HEK293T (cell line): ENCODE measurements around the gene SLC41A1.

Experiments
- CTCF ChIA-PET: fragments of 350-600 bp; formaldehyde crosslinking; extraction: SDS; loops from one replicate; lab custom pipeline; 2021; ENCODE audit warnings: antibody characterized with exemption, inconsistent platforms; lab: Yijun Ruan, JAX
- POLR2A ChIA-PET: fragments of 350-600 bp; formaldehyde crosslinking; extraction: SDS; loops from one replicate; lab custom pipeline; 2020; ENCODE audit warnings: antibody characterized with exemption, inconsistent platforms; lab: Yijun Ruan, JAX
- DNase-seq: peaks from one replicate; pipeline ENCODE4 v3.0.0; 2012; ENCODE audit warnings: mixed read lengths; ENCODE audit errors: extremely low spot score
- ARNT ChIP-seq: fragments of 450-650 bp; IDR thresholded peaks from 2 replicates; pipeline ENCODE4 v1.6.1; 2017; ENCODE audit warnings: mild to moderate bottlenecking
- BHLHE40 ChIP-seq: fragments of 450-650 bp; IDR thresholded peaks from 2 replicates; pipeline ENCODE4 v1.6.1; 2016; ENCODE audit warnings: mild to moderate bottlenecking, moderate library complexity, borderline replicate concordance
- CTBP1 ChIP-seq: fragments of 450-650 bp; IDR thresholded peaks from 2 replicates; pipeline ENCODE4 v1.6.1; 2016; ENCODE audit warnings: borderline replicate concordance
- ELF4 ChIP-seq: fragments of 450-650 bp; IDR thresholded peaks from 2 replicates; pipeline ENCODE4 v1.6.1; 2017; ENCODE audit warnings: antibody characterized with exemption
- FOXA1 ChIP-seq: fragments of 450-650 bp; IDR thresholded peaks from 2 replicates; pipeline ENCODE4 v1.6.1; 2016; ENCODE audit warnings: mild to moderate bottlenecking
- FOXK2 ChIP-seq: fragments of 450-650 bp; IDR thresholded peaks from 2 replicates; pipeline ENCODE4 v1.6.1; 2016; ENCODE audit warnings: mild to moderate bottlenecking
- FOXM1 ChIP-seq: fragments of 450-650 bp; IDR thresholded peaks from 2 replicates; pipeline ENCODE4 v1.6.1; 2017; ENCODE audit warnings: mild to moderate bottlenecking, borderline replicate concordance
- HDGF ChIP-seq: fragments of 450-650 bp; IDR thresholded peaks from 2 replicates; pipeline ENCODE4 v1.6.1; 2017; ENCODE audit warnings: antibody characterized with exemption, borderline replicate concordance
- L3MBTL2 ChIP-seq: fragments of 450-650 bp; conservative IDR thresholded peaks from 2 replicates; pipeline ENCODE4 v1.6.1; 2016; ENCODE audit warnings: mild to moderate bottlenecking
- LEF1 ChIP-seq: fragments of 450-650 bp; IDR thresholded peaks from 2 replicates; pipeline ENCODE4 v1.6.1; 2017; ENCODE audit warnings: mild to moderate bottlenecking, borderline replicate concordance
- NFRKB ChIP-seq: fragments of 450-650 bp; IDR thresholded peaks from 2 replicates; pipeline ENCODE4 v1.6.1; 2016; ENCODE audit warnings: mild to moderate bottlenecking, moderate library complexity
- SP1 ChIP-seq: fragments of 450-650 bp; IDR thresholded peaks from 2 replicates; pipeline ENCODE4 v1.6.1; 2017
- SUZ12 ChIP-seq: fragments of 450-650 bp; IDR thresholded peaks from 2 replicates; pipeline ENCODE4 v1.6.1; 2016; ENCODE audit warnings: mild to moderate bottlenecking
- TARDBP ChIP-seq: fragments of 450-650 bp; IDR thresholded peaks from 2 replicates; pipeline ENCODE4 v1.6.1; 2016
- ZNF384 ChIP-seq: fragments of 450-650 bp; IDR thresholded peaks from 2 replicates; pipeline ENCODE4 v1.6.1; 2016
- TF ChIP-seq, protein P1 (sequence below): fragments of 450-650 bp; IDR thresholded peaks from 2 replicates; pipeline ENCODE4 v1.6.1; 2016

SLC41A1 gene

GRCh38 chr1:205810448-205811157 lies 2.4 kb downstream of the SLC41A1 start:
- TF ChIP-seq NFRKB: no peak
- TF ChIP-seq TARDBP: no peak
- TF ChIP-seq FOXM1: no peak
- TF ChIP-seq ELF4: no peak
- TF ChIP-seq, protein P1, sequence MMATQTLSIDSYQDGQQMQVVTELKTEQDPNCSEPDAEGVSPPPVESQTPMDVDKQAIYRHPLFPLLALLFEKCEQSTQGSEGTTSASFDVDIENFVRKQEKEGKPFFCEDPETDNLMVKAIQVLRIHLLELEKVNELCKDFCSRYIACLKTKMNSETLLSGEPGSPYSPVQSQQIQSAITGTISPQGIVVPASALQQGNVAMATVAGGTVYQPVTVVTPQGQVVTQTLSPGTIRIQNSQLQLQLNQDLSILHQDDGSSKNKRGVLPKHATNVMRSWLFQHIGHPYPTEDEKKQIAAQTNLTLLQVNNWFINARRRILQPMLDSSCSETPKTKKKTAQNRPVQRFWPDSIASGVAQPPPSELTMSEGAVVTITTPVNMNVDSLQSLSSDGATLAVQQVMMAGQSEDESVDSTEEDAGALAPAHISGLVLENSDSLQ: no peak
- TF ChIP-seq SUZ12: no peak
- no peak for TF ChIP-seq ZNF384
- no peak for TF ChIP-seq CTBP1
- no peak for TF ChIP-seq L3MBTL2
- TF ChIP-seq BHLHE40: no peak
- DNase-seq: peak; percentile 65
- ChIA-PET POLR2A (interaction anchor here (1.0 to 1.6 kb wide), 3 partner anchors 41 to 61 kb away, joined by 3 read pairs; no protein-coding TSS in a partner anchor), CTCF (interaction anchor here (0.6 to 2.6 kb wide), 6 partner anchors 19 to 167 kb away, joined by 3 to 11 read pairs (median 4); no protein-coding TSS in a partner anchor)

DNA sequence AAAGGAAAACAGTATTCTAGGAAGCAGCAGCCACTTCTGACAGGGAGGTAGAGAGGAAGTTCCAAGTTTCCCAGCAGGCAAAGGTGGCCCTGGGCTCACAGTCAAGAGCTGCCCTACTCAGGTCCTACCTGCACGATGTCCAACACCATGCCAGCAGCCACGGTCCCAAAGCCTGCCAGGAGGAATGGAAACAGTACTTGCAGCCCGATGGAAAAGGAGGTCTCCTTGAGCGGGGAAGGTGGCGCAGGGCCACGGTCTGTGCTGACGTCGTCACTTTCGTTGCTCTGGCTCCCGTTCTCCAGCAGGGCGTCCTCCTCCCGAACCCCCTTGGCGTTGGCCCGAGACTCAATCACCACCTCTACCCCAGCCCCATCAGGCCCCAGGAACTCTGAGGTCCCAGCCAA lies 3.1 kb downstream of the SLC41A1 start:
- ChIA-PET POLR2A (interaction anchor here (1.4 kb wide), 1 partner anchor 42 kb away, joined by 3 read pairs; no protein-coding TSS in a partner anchor), CTCF (interaction anchor here (1.4 to 2.6 kb wide), 2 partner anchors 18 to 167 kb away, joined by 3 to 11 read pairs; no protein-coding TSS in a partner anchor)
- DNase-seq: no peak
- TF ChIP-seq TARDBP: no peak
- TF ChIP-seq L3MBTL2: no peak
- TF ChIP-seq FOXA1: no peak
- no peak for TF ChIP-seq LEF1
- no peak for TF ChIP-seq CTBP1
- no peak for TF ChIP-seq FOXK2
- no peak for TF ChIP-seq ELF4
- no peak for TF ChIP-seq BHLHE40
- TF ChIP-seq NFRKB: no peak
- no peak for TF ChIP-seq SP1
- no peak for TF ChIP-seq FOXM1
- no peak for TF ChIP-seq SUZ12
- TF ChIP-seq, protein P1: no peak
- no peak for TF ChIP-seq ARNT

DNA sequence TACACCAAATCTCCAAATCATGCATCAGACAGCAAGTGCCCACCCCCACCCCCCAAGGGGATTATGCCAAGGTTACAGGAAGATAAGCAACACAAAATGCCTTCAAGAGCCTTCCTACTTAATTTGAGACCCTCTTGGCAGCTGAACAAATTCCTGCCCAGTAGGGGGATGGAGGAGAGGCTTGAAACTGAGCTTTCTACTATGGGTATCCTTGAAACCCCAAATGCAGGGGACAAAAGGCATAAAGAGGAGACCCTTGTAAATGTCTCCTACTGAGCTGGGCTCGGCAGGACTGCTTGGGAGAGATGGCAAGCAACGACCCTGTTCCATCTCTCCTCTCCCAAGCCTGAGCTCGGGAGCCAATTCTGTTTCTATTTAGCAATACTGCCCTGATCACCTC lies 3.5 kb downstream of the SLC41A1 start:
- TF ChIP-seq SP1 (no peak), LEF1 (no peak), TARDBP (no peak), FOXA1 (no peak), ELF4 (no peak), ZNF384 (no peak)
- TF ChIP-seq, protein P1: no peak
- no peak for DNase-seq
- ChIA-PET CTCF (interaction anchor here (1.4 kb wide), 1 partner anchor 168 kb away, joined by 3 read pairs; no protein-coding TSS in a partner anchor), POLR2A (interaction anchor here (1.4 kb wide), 1 partner anchor 42 kb away, joined by 3 read pairs; no protein-coding TSS in a partner anchor)

- no peak for TF ChIP-seq ELF4
- TF ChIP-seq HDGF: no peak
- no peak for TF ChIP-seq NFRKB
- no peak for TF ChIP-seq L3MBTL2
- TF ChIP-seq LEF1: no peak
- TF ChIP-seq SP1: no peak
- no peak for TF ChIP-seq FOXM1
- DNase-seq: no peak
- ChIA-PET CTCF (interaction anchor here (1.2 to 1.7 kb wide), 3 partner anchors 13 to 172 kb away, joined by 3 to 11 read pairs (median 7); no protein-coding TSS in a partner anchor), POLR2A (no interaction called here)
Measured at GRCh38 chr1:205805082-205805711, 7.8 kb downstream of the SLC41A1 start.

- POLR2A ChIA-PET: no interaction called here
- CTCF ChIA-PET: interaction anchor here (1.2 to 1.7 kb wide), 3 partner anchors 12 to 172 kb away, joined by 3 to 11 read pairs (median 7); no protein-coding TSS in a partner anchor
- TF ChIP-seq L3MBTL2 (no peak), SP1 (no peak), FOXK2 (no peak), BHLHE40 (no peak), FOXM1 (no peak), LEF1 (no peak), HDGF (no peak), FOXA1 (no peak), NFRKB (no peak), TARDBP (no peak)
- no peak for DNase-seq
Measured at GRCh38 chr1:205804605-205805004, 8.4 kb downstream of the SLC41A1 start.

DNA sequence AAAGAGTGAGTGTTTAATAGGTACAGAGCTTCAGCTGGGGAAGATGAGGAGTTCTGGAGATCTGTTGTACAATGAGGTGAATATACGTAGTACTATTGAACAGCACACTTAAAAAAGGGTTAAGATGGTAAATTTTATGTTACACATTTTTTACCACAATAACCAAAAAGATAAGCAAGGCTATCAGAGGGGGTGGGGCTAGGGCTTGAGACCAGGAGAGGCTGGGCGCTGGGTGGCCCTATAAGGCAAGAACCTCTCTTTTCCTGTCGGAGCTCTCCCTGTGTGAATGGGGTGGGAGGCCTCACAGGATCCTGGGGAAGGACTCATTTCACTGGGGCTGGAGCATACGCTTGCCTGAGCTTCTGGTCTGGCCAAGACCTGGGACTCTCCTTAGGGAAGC lies 9.0 kb downstream of the SLC41A1 start:
- POLR2A ChIA-PET: no interaction called here
- TF ChIP-seq ZNF384: no peak
- no peak for TF ChIP-seq FOXA1
- no peak for TF ChIP-seq CTBP1
- TF ChIP-seq LEF1: no peak
- TF ChIP-seq ARNT: no peak
- no peak for TF ChIP-seq BHLHE40
- TF ChIP-seq HDGF: no peak
- TF ChIP-seq SUZ12: no peak
- no peak for TF ChIP-seq TARDBP
- TF ChIP-seq, protein P1: no peak
- TF ChIP-seq FOXM1: no peak
- no peak for TF ChIP-seq FOXK2
- TF ChIP-seq NFRKB: no peak
- TF ChIP-seq SP1: no peak
- no peak for TF ChIP-seq ELF4
- no peak for TF ChIP-seq L3MBTL2
- CTCF ChIA-PET: interaction anchor here (1.2 to 1.7 kb wide), 2 partner anchors 12 to 104 kb away, joined by 3 to 11 read pairs; no protein-coding TSS in a partner anchor
- DNase-seq: no peak
